GM23338 (cell line): ENCODE results near the gene TRIM31.

ENCODE experiments used
- CREB1 ChIP-seq: fragments of 250-450 bp; sonication (Bioruptor Pico); IDR thresholded peaks from 2 replicates; pipeline ENCODE4 v1.5.0; 2020; ENCODE audit warnings: low read depth, mild to moderate bottlenecking, moderate library complexity
- CTCF ChIP-seq, 2 experiments: fragments of 200-600 bp in 1 of 2; sonication (generic) in 1 of 2; conservative IDR thresholded peaks; 2 replicates each; pipeline versions ENCODE4 v1.5.1 to v1.6.1; 2016 to 2017; ENCODE audit warnings: antibody characterized with exemption in 2 of 2, low read depth in 2 of 2, mild to moderate bottlenecking in 2 of 2, moderate library complexity in 1 of 2
- EZH2 ChIP-seq: fragments of 200-600 bp; sonication (generic); IDR thresholded peaks from one replicate; pipeline ENCODE4 v1.8.0; 2017; ENCODE audit warnings: antibody characterized with exemption, mild to moderate bottlenecking, low read depth; ENCODE audit not compliant: unreplicated experiment
- EZH2phosphoT487 ChIP-seq: fragments of 200-600 bp; sonication (generic); IDR thresholded peaks from one replicate; pipeline ENCODE4 v1.8.1; 2018; ENCODE audit warnings: antibody characterized with exemption; ENCODE audit not compliant: unreplicated experiment
- NANOG ChIP-seq: IDR thresholded peaks from 2 replicates; pipeline ENCODE4 v1.6.1; 2016; ENCODE audit warnings: antibody characterized with exemption, borderline replicate concordance
- POLR2AphosphoS5 ChIP-seq: IDR thresholded peaks from 2 replicates; pipeline ENCODE4 v1.6.1; 2016; ENCODE audit warnings: antibody characterized with exemption, low read depth
- REST ChIP-seq: IDR thresholded peaks from one replicate; pipeline ENCODE4 v1.6.1; 2018; ENCODE audit warnings: antibody characterized with exemption; ENCODE audit not compliant: unreplicated experiment
- ZNF114 ChIP-seq: fragments of 250-450 bp; sonication (Bioruptor Pico); IDR thresholded peaks from 2 replicates; pipeline ENCODE4 v1.5.0; 2020; ENCODE audit warnings: mild to moderate bottlenecking, moderate library complexity

GRCh38 chr6:30100154-30100553 lies 12.7 kb downstream of the TRIM31 start:
- no peak for TF ChIP-seq CTCF (conservative IDR thresholded peaks at IDR 0.05; ENCODE audit: low read depth in 2 of 2)
- no peak for TF ChIP-seq ZNF114 (CRISPR knock-in tag)
- TF ChIP-seq POLR2AphosphoS5 = no peak
- no peak for TF ChIP-seq EZH2
- TF ChIP-seq EZH2phosphoT487 = no peak
- TF ChIP-seq REST = no peak
- TF ChIP-seq CREB1 (CRISPR knock-in tag) = no peak
- TF ChIP-seq NANOG = no peak
